ENCODE results near the gene HES1. TPM values are rescaled to one million over a fixed set of nuclear protein-coding genes. Genes with fewer than 3 reads are reported as not detected.
"Not testable (repeated sequence)": the region's sequence is repeated elsewhere in the genome, so short reads cannot be mapped to it uniquely, and the experiment has no call there.

HES1 gene
- total RNA-seq, 1 donor: 13.4 TPM

DNA sequence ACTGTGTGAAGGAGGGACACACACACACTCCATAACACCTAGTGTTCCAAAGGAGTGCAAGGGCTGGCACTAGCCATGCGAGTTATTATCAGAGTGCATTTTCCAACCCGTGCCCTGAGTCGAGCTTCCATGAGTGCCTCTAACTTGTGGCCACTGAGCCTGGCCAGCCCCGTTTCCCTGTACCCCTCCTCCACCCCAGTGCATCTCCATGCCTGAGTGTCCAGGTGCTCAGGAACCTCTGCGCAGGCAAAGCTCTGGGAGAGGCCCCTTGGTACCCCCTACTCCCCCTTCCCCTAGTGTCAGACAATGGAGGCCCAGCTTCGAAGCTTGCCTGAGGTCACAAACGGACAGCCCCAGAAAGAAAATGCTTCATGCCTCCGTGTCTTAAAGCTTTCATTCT lies 45.2 kb upstream of the HES1 start:
- no peak overlapping the region for H3K4me3 ChIP-seq (ENCODE audit: low read depth, low read length)
- TF ChIP-seq, protein P1, sequence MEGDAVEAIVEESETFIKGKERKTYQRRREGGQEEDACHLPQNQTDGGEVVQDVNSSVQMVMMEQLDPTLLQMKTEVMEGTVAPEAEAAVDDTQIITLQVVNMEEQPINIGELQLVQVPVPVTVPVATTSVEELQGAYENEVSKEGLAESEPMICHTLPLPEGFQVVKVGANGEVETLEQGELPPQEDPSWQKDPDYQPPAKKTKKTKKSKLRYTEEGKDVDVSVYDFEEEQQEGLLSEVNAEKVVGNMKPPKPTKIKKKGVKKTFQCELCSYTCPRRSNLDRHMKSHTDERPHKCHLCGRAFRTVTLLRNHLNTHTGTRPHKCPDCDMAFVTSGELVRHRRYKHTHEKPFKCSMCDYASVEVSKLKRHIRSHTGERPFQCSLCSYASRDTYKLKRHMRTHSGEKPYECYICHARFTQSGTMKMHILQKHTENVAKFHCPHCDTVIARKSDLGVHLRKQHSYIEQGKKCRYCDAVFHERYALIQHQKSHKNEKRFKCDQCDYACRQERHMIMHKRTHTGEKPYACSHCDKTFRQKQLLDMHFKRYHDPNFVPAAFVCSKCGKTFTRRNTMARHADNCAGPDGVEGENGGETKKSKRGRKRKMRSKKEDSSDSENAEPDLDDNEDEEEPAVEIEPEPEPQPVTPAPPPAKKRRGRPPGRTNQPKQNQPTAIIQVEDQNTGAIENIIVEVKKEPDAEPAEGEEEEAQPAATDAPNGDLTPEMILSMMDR (IDR thresholded peaks at IDR 0.05; ENCODE audit: insufficient read depth, low read depth, low read length): no peak
- no peak for DNase-seq (ENCODE audit: low read depth)

DNA sequence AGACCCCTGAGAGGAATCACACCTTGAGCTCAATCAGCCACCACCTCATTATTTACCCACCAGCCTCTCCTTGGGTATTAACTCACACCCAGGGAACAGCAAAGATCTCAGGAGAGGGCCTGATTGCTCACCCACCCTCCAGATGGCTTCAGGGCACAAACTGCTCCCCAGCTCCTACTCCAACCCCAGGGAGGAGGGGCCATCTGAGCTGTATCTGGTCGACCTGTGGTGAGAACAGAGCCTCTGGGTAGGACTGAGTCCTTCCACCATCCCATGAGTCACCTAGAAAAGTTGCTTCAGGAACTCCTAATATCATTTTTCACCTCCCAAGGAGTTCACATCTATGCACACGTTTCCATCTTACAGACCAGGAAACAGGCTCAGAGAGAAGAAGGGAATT lies 44.8 kb upstream of the HES1 start:
- no peak overlapping the region for H3K4me3 ChIP-seq (ENCODE audit: low read depth, low read length)
- DNase-seq (ENCODE audit: low read depth): peak; percentile 59
- TF ChIP-seq, protein P1 (IDR thresholded peaks at IDR 0.05; ENCODE audit: insufficient read depth, low read depth, low read length): no peak

DNA sequence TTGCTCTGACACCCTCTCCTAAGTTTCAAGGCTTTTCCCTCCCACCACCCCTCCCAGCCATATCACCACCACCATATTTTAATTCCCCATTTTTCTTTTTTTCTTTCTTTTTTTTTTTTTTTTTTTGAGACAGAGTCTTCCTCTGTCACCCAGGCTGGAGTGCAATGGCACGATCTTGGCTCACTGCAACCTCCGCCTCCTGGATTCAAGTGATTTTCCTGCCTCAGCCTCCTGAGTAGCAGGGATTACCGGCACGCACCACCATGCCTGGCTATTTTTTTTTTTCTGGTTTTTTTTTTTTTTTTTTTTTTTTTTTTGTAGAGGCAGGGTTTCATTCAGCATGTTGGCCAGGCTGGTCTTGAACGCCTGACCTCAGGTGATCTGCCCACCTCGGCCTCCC lies 44.1 kb upstream of the HES1 start:
- H3K4me3 ChIP-seq (ENCODE audit: low read depth, low read length); DNase-seq (ENCODE audit: low read depth): not testable (repeated sequence)

DNA sequence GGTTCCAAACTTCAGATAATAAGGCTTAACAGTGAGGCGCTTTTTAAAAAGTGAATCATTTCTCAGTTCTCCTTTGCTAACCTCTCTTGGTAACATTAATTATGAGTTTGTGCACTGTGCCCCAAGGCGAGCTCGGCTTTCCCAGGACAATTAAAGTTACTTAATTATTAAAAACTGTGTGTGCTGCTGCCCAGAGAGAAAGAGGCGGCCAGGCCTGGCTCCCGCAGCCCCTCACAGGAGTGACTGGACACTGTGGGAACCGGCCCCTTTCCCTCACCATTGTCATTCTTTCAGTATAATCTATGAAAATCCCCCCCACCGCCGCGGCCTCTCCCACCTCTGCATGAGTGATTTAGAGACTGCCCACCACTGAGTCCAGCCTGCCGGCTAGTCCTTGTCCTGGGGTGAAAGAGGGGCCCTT lies 43.1 kb upstream of the HES1 start:
- TF ChIP-seq, protein P1 (IDR thresholded peaks at IDR 0.05; ENCODE audit: insufficient read depth, low read depth, low read length): no peak
- no peak for DNase-seq (ENCODE audit: low read depth)
- no peak overlapping the region for H3K4me3 ChIP-seq (ENCODE audit: low read depth, low read length)

DNA sequence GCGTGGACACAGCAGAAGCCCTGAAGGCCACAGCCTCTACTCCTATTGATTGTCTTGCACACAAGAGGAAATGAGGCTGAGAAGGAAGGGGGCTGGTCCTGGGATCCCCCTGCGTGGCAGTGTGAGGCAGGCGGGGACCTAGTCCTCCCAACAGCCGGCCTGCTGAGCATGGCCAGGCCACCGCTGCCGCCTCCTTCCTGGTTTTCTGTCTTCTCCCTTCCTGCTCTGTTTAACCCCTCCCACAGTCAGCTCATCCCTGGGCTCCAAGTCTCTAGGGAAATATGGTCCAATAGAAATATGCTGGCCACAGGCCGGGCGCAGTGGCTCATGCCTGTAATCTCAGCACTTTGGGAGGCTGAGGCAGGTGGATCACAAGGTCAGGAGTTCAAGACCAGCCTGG lies 42.1 kb upstream of the HES1 start:
- TF ChIP-seq, protein P1 (IDR thresholded peaks at IDR 0.05; ENCODE audit: insufficient read depth, low read depth, low read length): no peak
- no peak for DNase-seq (ENCODE audit: low read depth)
- no peak overlapping the region for H3K4me3 ChIP-seq (ENCODE audit: low read depth, low read length)

DNA sequence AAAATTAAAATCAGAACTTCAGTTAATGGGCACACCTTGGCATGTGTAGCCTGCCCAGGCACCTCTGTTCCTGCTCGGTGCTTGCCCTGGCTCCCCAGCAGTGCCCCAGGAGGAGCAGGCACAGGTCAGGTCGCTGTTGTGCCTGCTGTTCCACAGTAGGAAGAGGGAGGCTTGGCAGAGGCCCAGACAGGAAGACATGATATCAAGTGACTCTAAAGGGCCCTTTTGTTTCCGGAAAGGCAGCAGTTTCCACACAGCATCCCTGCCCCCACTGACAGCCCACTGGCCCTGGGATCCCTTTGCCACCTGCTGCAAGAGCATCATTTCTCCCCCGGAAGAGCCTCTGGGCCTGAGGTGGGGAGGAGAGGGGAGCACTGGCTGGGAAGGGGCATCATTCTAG lies 40.5 kb upstream of the HES1 start:
- no peak overlapping the region for H3K4me3 ChIP-seq (ENCODE audit: low read depth, low read length)
- TF ChIP-seq, protein P1 (IDR thresholded peaks at IDR 0.05; ENCODE audit: insufficient read depth, low read depth, low read length): no peak
- no peak for DNase-seq (ENCODE audit: low read depth)

DNA sequence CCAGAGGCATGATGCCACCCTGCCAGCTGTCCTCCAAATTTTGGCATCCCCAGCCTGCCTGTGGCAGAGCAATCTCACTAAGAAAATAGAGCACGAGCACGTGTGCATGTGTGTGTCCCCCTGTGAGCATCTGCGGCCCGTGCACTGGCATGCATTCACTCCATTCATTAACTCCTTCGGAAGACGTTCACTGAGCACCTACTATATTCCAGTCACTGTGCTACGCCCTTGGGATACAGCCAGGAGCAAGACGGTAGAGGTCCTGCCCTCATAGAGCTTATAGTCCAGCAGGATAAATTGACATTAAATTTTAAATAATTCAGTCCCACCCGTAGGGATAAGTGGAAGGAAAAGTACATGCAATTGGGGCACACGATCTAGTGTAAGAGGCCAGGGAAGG lies 40.0 kb upstream of the HES1 start:
- DNase-seq (ENCODE audit: low read depth): no peak
- TF ChIP-seq, protein P1 (IDR thresholded peaks at IDR 0.05; ENCODE audit: insufficient read depth, low read depth, low read length): no peak
- no peak overlapping the region for H3K4me3 ChIP-seq (ENCODE audit: low read depth, low read length)

Data from fibroblast of villous mesenchyme (primary cell).